ENCODE data around the gene RNU7-1. TPM values are rescaled to one million over a fixed set of nuclear protein-coding genes. Genes with fewer than 3 reads are reported as not detected.

The RNU7-1 gene
- total RNA-seq, 2 donors from 2014 or later, result not detected

DNA sequence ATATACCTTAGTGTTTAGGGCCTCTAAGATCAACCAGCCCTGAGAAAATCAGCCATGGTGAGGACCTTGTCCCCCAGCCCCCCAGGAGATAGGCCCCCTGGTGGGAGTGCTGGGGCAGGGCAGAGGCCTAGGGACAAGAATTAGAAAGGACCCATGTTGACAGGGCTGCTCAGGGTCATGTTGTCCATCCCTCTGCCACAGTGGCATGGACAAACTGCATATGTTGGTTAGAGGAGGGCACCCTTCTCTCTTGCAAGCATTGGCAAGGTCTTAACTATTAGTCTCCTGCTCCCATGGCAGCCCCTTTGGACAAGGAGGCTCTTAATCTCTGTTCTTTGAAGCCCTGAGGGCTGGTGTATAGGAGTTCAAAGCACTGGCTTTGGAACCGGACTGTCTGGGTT lies 6.8 kb downstream of the RNU7-1 start:
- intact Hi-C loops (cut with DNase I, micrococcal nuclease), result loop anchor here in 1 of 2 donors (10.0 kb wide), 1 partner anchor 154 kb away; the partner anchor contains the start of gene C1RL
- ATAC-seq, result no peak
- DNase-seq, result no peak

DNA sequence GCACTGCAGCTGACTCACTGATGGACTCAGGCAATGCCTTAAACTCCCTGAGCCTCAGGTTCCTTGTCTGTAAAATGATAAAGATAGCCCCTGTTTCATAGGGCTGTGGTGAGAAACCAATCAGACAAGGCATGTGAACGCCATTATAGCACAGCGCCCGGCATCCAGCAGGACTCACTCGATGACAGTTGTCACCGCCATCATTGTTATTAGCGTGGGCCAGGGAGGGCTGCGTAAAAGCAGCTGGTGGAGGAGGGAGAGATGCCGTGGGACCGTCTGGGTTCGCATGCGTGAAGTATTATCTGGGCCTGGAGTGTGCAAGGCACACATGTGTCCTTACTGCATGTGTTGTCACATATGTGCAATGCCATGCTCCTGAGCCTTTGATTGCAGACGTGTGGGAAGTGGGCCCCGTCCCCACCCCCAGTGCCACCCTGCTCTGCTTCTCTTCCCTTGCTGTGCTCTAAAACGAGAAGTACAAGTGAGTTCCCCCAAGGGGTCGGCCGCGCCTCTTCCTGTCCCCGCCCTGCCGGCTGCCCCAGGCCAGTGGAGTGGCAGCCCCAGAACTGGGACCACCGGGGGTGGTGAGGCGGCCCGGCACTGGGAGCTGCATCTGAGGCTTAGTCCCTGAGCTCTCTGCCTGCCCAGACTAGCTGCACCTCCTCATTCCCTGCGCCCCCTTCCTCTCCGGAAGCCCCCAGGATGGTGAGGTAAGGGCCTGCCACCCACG lies 7.4 kb downstream of the RNU7-1 start, which contains the start of gene PTPN6:
Gene PTPN6, plus strand, starts transcription at position 546 of the 730 bp plus-strand sequence. Its CDS starts 157 bp downstream, at position 703.
- ATAC-seq (no peak), DNase-seq (peak; percentile 68 to 73)
- intact Hi-C loops (cut with DNase I, micrococcal nuclease), result loop anchor here in 1 of 2 donors (10.0 kb wide), 1 partner anchor 154 kb away; the partner anchor contains the start of gene C1RL

DNA sequence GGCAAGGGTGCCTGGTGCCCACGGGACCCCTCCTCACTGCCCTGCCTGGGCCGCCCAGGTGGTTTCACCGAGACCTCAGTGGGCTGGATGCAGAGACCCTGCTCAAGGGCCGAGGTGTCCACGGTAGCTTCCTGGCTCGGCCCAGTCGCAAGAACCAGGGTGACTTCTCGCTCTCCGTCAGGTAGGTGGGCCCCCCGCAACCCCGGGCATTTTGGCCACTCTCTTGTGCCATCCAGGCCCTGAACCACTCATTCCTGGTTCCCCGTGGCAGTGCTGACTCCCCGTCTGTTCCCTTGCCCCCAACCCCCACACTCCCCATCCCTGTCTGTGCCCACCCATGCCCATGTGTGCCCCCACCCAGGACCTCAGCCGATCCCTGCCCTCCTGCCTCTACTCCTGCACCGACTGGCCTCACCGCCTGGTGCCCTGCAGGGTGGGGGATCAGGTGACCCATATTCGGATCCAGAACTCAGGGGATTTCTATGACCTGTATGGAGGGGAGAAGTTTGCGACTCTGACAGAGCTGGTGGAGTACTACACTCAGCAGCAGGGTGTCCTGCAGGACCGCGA lies 8.0 kb downstream of the RNU7-1 start:
- no peak for ATAC-seq
- peak in 1 of 2 donors; percentile 23 for DNase-seq

DNA sequence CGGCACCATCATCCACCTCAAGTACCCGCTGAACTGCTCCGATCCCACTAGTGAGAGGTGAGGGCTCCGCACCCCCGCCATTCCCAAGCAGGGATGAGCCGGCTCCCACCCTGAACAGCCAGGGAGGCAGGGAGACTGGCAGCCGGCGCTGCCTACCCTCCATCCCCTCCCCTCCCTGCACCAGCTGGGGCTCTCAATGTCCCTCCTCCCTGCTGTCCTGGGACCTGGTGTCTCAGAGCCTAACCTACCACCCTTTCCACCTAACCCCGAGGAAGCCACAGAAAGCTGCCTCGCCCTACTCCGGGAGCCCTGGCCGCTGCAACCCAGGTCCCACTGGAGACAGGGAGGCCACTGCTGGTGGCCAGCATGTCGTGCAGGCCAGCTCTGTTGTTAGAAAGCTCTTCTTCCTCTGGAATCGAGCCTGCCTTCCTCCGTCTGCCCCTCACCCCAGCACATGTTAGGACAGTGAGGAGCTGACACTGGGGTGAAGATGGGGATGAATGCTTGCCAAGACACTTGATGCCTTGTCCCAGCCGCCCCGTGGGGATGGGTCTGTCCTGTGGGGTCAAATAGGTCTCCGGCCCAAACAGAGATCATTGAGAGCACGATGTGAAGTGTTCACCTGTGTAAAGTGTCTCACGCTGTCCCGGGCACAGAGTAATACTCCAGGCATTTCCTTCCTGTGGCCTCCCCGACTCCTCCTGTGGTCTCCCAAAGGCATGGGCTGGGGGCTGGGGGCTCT lies 8.7 kb downstream of the RNU7-1 start:
- intact Hi-C loops (cut with DNase I, micrococcal nuclease), result loop anchor here in 1 of 2 donors (10.0 kb wide), 1 partner anchor 153 kb away; the partner anchor contains the start of gene C1RL
- ATAC-seq (no peak), DNase-seq (peak in 1 of 2 donors; percentile 14)

More for the DNA sequence above, 8.0 kb downstream of the RNU7-1 start:
- intact Hi-C loops (cut with DNase I, micrococcal nuclease), result loop anchor here in 1 of 2 donors (10.0 kb wide), 1 partner anchor 153 kb away; the partner anchor contains the start of gene C1RL

DNA sequence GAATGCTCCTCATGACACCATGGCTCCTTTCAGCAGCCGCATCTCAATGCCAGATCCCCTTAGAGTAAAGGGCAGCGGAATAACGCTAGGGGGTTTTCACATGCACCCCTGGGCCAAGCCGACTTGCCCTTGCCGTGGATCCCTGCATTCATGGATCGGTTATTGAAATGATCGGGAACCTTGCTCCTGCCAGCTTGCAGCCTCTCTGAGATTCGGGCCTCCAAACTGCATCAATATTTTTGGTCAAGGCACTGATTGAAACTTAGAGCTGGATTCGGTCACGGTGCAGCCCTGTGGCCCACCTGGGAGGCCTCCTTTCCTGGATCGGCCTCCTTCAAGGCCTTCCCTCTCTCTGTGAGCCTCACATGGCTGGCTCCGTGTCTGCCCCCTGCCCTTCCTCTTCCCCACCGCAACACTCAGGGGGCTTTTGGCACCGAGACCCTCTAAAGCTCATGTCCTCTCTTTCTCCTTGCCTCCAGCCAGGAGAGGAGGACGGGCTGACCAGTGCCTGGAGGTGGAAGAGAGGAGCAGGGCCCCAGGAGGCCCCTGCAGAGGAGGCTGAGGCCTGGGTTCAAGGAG lies 9.3 kb downstream of the RNU7-1 start:
- DNase-seq (no peak), ATAC-seq (no peak)
- intact Hi-C loops (cut with DNase I, micrococcal nuclease), result loop anchor here in 1 of 2 donors (10.0 kb wide), 1 partner anchor 152 kb away; the partner anchor contains the start of gene C1RL

DNA sequence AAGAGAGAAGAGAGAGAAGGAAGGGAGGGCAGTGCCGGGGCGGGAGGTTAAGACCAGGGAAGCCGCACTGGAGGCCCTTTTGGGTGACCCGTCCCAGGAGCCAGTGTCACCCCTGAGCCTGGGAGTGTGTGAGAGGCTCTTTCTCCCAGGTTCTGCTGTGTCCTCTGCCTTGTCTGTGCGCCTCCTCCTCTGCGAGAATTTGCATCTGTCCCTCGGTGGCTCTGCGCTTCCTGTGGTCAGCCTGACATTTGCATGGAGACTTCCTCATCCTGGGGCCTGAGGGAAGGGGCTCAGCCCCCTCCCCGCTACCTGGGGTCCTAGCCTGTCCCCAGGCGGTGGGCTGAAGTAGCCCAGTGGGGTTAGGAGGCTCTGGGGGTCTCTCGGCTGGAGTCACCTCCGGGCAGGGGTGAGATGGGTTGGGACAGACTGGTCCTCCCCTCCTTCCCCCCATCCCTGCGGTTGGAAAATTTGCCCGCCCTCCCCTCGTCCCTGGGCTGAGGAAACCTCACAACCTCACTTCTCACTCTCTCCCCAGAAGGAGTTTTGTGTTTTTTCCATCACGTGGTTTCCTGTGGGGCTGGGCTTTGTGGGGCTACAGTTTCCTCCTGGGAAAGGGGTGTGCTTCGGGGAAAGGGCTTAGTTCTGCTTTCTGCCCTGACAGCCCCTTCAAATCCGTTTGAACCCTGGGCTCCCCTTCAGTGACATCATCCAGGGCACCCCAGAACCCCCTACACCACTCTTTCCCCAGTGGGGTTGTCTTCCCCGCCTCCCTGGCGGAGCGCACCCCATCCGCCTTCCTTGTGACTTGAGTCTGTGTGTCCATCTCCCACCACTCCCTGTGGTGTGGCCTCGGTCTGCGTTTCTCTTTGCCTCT lies 10.1 kb downstream of the RNU7-1 start:
- peak; percentile 63 to 76 for DNase-seq
- ATAC-seq, result peak; percentile 31
- intact Hi-C loops (cut with DNase I, micrococcal nuclease), result loop anchor here in 1 of 2 donors (10.0 kb wide), 1 partner anchor 151 kb away; the partner anchor contains the start of gene C1RL

DNA sequence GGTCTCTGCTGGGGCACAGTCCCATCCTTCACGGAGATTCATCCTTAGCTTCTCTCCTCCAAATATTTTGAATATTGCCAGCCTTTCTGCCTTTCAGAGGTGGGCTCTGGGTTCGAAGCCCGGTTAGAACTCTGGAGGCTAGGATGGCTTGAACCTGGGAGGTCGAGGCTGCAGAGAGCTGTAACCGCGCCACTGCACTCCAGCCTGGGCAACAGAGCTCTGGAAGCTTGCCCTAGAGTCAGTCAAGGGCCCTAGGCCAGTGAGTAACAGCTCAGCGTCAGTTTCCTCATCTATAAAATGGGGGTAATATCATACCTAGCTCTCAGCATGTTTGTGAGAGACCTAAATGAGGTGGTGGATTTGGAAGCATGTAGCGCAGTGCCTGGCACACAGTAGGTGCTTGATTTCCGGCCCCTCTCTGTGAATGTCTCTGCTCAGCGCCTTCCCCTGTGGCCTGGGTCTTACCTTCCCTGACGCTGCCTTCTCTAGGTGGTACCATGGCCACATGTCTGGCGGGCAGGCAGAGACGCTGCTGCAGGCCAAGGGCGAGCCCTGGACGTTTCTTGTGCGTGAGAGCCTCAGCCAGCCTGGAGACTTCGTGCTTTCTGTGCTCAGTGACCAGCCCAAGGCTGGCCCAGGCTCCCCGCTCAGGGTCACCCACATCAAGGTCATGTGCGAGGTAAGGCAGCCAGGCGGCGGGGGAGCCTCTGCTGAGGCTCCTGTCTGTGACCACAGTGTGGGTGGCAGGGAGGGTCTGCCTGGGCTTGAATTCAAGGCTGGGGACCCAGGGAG lies 10.9 kb downstream of the RNU7-1 start:
- intact Hi-C loops (cut with DNase I, micrococcal nuclease), result loop anchor here in 1 of 2 donors (10.0 kb wide), 1 partner anchor 150 kb away; the partner anchor contains the start of gene C1RL
- ATAC-seq (no peak), DNase-seq (peak in 1 of 2 donors; percentile 8)

DNA sequence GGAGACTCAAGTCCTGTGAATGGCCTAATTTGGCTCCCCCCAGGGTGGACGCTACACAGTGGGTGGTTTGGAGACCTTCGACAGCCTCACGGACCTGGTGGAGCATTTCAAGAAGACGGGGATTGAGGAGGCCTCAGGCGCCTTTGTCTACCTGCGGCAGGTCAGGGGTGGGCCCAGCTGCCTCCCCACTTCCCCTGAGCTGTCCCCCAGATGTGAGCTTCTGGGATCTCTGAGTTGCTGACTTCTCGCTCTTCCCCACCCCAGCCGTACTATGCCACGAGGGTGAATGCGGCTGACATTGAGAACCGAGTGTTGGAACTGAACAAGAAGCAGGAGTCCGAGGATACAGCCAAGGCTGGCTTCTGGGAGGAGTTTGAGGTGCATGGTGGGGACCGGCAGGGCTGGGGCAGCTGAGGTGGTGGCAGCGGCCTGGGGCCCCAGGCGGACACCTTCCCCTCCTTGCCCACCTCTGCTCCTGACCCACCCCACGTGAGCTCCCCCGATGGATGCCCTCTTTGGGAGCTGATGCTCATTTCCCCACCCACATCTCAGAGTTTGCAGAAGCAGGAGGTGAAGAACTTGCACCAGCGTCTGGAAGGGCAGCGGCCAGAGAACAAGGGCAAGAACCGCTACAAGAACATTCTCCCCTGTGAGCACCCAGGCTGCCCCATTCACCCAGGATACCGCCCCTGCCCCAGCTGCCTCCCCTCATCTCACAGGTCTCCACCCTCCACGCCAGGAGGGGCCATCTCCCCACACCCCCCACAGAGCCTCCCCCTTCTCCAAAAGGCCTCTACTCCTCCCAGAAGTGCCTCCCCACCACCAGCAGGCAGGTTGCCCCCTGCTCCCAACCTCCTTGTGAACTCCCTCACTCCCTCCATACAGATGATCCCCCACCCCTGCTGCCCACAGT lies 11.7 kb downstream of the RNU7-1 start:
- DNase-seq (peak in 1 of 2 donors; percentile 9), ATAC-seq (no peak)
- intact Hi-C loops (cut with DNase I, micrococcal nuclease), result loop anchor here in 1 of 2 donors (10.0 kb wide), 1 partner anchor 149 kb away; the partner anchor contains the start of gene C1RL

DNA sequence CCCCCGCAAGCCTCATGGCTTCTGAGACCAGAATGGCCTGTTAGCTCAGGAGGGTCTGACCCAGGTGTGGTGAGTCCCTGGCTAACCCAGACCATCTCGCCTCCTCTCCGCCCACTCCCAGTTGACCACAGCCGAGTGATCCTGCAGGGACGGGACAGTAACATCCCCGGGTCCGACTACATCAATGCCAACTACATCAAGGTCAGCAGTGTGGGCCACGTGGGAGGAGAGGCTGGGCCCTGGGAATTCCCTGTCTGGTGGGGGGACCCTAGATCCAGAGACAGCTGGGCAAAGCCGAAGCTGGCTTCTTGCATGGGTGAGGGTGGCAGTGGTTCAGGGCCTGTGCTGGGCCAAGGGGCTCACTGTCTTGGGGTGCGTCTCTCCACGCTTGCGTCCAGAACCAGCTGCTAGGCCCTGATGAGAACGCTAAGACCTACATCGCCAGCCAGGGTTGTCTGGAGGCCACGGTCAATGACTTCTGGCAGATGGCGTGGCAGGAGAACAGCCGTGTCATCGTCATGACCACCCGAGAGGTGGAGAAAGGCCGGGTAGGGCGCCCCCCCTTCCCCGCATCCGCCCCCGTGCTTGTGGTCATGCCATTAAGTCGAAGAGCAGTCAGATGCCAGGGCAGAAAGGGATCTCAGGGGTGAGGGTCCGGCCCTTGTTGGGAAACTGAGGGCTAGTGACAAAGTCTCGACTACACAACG lies 12.6 kb downstream of the RNU7-1 start:
- intact Hi-C loops (cut with DNase I, micrococcal nuclease), result loop anchor here in 1 of 2 donors (10.0 kb wide), 1 partner anchor 149 kb away; the partner anchor contains the start of gene C1RL
- no peak for DNase-seq
- no peak for ATAC-seq

DNA sequence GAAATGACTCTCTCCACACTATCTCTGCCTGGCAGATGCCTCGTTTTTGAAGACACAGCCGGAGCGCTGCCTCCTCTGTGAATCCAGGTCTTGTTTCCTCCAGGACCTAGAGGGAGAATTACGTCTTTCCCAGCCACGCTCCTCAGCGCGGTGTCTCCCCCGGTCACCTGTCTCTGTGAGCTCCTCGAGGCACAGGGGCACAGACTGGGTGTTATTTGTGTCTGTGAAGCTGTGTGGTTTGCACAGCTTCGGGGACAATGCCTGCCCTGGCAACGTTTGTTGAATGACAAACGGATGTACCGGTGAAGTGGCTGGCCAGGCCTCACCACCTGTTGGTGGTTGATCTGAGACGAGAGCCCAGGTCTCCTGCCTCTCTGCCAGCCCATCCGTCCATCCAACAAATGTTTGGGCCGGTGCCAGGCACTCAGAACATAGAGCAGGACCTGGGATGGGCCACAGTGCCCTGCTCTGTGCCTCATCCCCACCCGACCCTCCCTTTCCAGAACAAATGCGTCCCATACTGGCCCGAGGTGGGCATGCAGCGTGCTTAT lies 13.6 kb downstream of the RNU7-1 start:
- DNase-seq (peak in 1 of 2 donors; percentile 25), ATAC-seq (no peak)
- intact Hi-C loops (cut with DNase I, micrococcal nuclease), result loop anchor here in 1 of 2 donors (10.0 kb wide), 1 partner anchor 148 kb away; the partner anchor contains the start of gene C1RL

DNA sequence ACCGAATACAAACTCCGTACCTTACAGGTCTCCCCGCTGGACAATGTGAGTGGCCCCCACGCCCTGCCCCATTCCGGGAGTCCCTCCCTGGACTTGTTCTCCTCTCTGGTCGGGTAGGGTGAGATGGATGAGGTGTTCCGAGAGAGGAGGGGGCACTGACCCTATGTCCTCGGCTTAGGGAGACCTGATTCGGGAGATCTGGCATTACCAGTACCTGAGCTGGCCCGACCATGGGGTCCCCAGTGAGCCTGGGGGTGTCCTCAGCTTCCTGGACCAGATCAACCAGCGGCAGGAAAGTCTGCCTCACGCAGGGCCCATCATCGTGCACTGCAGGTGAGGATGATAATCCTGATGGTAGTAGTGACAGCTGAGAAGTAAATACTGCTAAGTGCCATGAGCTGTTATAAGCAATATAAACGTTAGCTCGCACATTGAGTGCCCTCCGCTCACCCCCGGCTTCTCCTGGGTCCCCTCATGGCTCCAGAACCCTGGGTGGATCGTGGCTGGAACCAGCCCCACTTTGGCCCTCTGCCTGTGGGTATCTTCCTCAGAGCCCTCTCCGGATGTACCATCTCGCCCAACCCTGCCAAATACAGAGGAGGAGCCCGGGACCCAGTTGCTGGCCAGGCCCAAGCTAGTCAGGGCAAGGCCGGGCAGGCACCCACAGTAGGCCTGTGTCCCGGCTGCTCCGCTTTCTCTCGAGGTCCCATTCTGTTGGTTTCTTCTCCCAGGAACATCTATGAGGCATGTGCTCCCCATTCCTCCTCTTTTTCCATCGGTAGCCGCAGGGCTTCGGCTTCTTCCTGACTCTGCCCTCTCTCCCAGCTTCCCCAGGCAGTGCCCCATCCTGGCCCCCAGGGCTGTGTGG lies 14.4 kb downstream of the RNU7-1 start:
- intact Hi-C loops (cut with DNase I, micrococcal nuclease), result loop anchor here in 1 of 2 donors (10.0 kb wide), 1 partner anchor 147 kb away; the partner anchor contains the start of gene C1RL
- DNase-seq, result peak in 1 of 2 donors; percentile 13
- ATAC-seq, result no peak

DNA sequence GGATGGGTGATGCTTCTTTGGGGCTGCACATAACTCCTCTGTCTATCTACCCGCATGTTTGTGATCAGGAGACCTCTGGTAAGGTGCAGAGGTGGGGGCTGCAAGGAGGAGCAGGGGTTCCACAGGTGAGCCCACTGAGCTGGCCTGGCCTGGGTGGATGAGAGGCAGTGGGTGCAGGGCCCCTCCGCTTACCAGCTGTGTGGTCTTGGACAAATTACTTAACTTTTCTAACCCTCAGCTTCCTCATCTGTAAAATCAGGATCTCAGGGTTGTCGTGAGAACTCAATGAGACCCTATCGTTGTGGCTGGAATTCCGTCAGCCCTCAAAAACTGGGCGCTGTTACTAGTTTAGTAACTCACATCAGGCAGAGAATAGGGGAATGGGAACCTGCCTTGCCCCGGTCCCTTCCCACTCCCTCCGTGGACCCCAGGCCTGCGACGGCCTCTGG lies 15.0 kb downstream of the RNU7-1 start:
- intact Hi-C loops (cut with DNase I, micrococcal nuclease), result loop anchor here in 1 of 2 donors (10.0 kb wide), 1 partner anchor 146 kb away; the partner anchor contains the start of gene C1RL
- no peak for DNase-seq
- no peak for ATAC-seq

DNA sequence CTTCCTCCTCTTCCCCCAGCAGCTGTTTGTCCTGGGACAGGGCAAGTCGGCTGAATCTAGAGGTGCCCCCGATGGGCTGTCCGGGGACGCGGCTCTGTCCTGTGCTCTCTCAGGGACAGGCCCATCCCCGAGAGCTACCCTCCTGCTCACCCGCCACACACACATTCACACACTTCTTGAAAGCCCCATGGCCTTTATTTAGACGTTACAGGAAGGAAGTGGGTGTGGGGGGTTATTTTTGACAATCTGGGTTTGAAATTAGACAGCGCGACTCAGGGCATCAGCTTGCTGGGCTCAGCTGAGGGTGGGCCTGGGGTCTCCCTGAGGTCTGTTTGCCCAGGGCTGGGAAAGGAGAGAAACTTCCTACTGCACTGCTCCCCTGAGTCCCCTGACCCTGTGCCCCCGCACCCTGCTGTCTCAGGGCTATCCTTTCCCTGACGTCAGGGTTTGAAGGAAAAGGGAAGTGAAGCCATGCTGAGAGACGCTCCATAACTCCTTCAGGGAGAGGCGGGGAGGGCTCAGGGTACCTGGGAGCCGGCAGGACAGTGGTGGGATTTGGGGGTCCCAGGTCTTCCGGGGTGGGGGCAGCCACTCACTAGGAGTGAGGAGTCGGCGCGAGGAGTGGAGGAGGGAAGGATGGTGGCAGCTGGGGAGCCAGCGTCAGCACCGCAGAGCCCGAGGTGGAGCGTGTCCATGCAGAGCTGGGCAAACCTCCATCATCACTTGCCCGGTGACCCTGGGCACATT lies 15.6 kb downstream of the RNU7-1 start:
- ATAC-seq, result no peak
- DNase-seq, result peak; percentile 48 to 51
- intact Hi-C loops (cut with DNase I, micrococcal nuclease), result loop anchor here in 1 of 2 donors (10.0 kb wide), 1 partner anchor 146 kb away; the partner anchor contains the start of gene C1RL
